ENCODE measurements around the gene CD160. TPM values are rescaled to one million over a fixed set of nuclear protein-coding genes. Genes with fewer than 3 reads are reported as not detected.

CD160 gene
- total RNA-seq, 1 experiment from 2014 or later, result not detected

DNA sequence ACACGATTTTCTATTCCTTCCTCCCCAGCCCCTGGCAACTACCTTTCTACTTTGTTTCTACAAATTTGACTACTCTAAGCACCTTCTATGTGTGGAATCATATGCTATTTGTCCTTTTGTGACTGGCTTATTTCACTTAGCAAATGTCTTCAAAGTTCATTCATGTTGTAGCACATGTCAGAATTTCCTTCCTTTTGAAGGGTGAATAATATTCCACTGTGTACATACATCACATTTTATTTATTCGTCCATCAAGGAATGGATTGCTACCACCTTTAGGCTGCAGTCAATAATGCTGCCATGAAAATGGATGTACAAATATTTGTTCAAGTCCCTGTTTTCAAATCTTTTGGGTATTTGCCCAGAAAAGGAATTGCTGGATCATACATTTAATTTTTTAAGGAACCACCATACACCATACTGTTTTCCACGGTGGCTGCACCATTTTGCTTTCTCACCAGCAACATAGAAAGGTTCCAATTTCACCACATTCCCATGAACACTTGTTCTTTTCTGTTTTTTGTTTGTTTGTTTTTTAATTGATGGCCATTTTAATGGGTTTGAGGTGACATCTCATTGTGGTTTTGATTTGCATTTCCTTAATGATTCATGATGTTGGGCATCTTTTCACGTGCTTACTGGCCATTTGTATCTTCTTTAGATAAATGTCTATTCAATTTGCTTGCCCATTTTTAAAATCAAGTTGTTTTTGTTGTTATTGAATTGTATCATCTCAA is 8.8 kb upstream of the CD160 start:
- no CpG with 5 or more reads among the region's 4 CpGs for WGBS (ENCODE audit: extremely low coverage, insufficient read length, low lambda C conversion rate)
- Histone ChIP-seq H3K23ac (ENCODE audit: insufficient read length, low read depth, low read length) (no peak overlapping the region), H3K4ac (ENCODE audit: low read depth, low read length) (no peak overlapping the region), H3K14ac (ENCODE audit: insufficient read depth, low read length) (no peak overlapping the region), H2BK15ac (ENCODE audit: low read depth, low read length) (no peak overlapping the region), H3K79me2 (ENCODE audit: insufficient read depth, low read length) (no peaks in the 10 kb centered on the region), H3K9ac (ENCODE audit: extremely low read depth, insufficient read length, low read length) (no peak overlapping the region), H4K20me1 (ENCODE audit: control insufficient read depth, insufficient read depth, insufficient read length) (no peaks in the 10 kb centered on the region), H2BK12ac (ENCODE audit: insufficient read length, low read depth, low read length) (no peak overlapping the region), H3K27me3 (ENCODE audit: insufficient read depth, low read length) (no peaks in the 10 kb centered on the region), H3K27ac (ENCODE audit: insufficient read length, low read depth, low read length) (no peak overlapping the region), H2BK20ac (ENCODE audit: low read depth, low read length, poor library complexity, severe bottlenecking) (no peak overlapping the region), H3K4me2 (ENCODE audit: insufficient read depth, insufficient read length, low read length) (no peak overlapping the region), H2AFZ (ENCODE audit: low read length) (no peak overlapping the region), H3K9me3 (ENCODE audit: control insufficient read depth, low read depth, low read length) (no peaks in the 10 kb centered on the region), H3K56ac (ENCODE audit: insufficient read length, low read depth, low read length) (no peak overlapping the region), H2BK120ac (ENCODE audit: low read depth, low read length, poor library complexity, severe bottlenecking) (no peak overlapping the region), H3K4me1 (ENCODE audit: insufficient read depth, low read length) (peaks cover 2% of the 10 kb centered on the region; the same call in 1 of the 2 replicates), H4K91ac (ENCODE audit: insufficient read length, low read depth, low read length) (no peak overlapping the region), H3K18ac (ENCODE audit: insufficient read length, low read depth, low read length) (no peak overlapping the region), H2AK5ac (ENCODE audit: insufficient read length, low read length) (no peak overlapping the region), H3K79me1 (ENCODE audit: insufficient read depth, low read depth, low read length, poor library complexity, severe bottlenecking) (no peaks in the 10 kb centered on the region), H4K5ac (ENCODE audit: insufficient read length, low read depth, low read length) (no peak overlapping the region), H3T11ph (ENCODE audit: low read length) (no peak overlapping the region), H3K23me2 (ENCODE audit: insufficient read length, low read depth, low read length, poor library complexity, severe bottlenecking) (no peaks in the 10 kb centered on the region), H4K8ac (replicated peaks; ENCODE audit: insufficient read length, low read depth, low read length) (no peak overlapping the region), H2BK5ac (ENCODE audit: insufficient read length, low read length) (no peak overlapping the region)
- no peak overlapping the region for H3K27ac Mint-ChIP-seq
- TF ChIP-seq, protein P1, sequence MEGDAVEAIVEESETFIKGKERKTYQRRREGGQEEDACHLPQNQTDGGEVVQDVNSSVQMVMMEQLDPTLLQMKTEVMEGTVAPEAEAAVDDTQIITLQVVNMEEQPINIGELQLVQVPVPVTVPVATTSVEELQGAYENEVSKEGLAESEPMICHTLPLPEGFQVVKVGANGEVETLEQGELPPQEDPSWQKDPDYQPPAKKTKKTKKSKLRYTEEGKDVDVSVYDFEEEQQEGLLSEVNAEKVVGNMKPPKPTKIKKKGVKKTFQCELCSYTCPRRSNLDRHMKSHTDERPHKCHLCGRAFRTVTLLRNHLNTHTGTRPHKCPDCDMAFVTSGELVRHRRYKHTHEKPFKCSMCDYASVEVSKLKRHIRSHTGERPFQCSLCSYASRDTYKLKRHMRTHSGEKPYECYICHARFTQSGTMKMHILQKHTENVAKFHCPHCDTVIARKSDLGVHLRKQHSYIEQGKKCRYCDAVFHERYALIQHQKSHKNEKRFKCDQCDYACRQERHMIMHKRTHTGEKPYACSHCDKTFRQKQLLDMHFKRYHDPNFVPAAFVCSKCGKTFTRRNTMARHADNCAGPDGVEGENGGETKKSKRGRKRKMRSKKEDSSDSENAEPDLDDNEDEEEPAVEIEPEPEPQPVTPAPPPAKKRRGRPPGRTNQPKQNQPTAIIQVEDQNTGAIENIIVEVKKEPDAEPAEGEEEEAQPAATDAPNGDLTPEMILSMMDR (conservative IDR thresholded peaks at IDR 0.05), result no peak
- DNase-seq, result no peak
- H3K4me3 Mint-ChIP-seq, result no peak overlapping the region
- H3K36me3 Mint-ChIP-seq (ENCODE audit: insufficient read depth in 1 of 3, low read depth in 3 of 3), result no peaks in the 10 kb centered on the region
- H3K4me1 Mint-ChIP-seq, result peaks cover 15 to 17% of the 10 kb centered on the region in 2 experiments; a peak in 3 of 4 replicates
- H3K9me3 Mint-ChIP-seq, result no peaks in the 10 kb centered on the region
- no peaks in the 10 kb centered on the region for H3K27me3 Mint-ChIP-seq (ENCODE audit: low read depth)
